Heart right ventricle (tissue), 16 donors: ENCODE data around the gene CACNA1C. TPM values are rescaled to one million over a fixed set of nuclear protein-coding genes. Genes with fewer than 3 reads are reported as not detected.

ENCODE experiments used
- ATAC-seq, 8 donors: fragments of 200-7000 bp; cut with Tn5 transposase; one replicate each; pipeline ENCODE4 v1.9.1; 2020; ENCODE audit warnings: mild to moderate bottlenecking in 8 of 8, moderate library complexity in 8 of 8, moderate number of reproducible peaks in 1 of 8
- DNase-seq, 2 donors: peaks; one replicate each; pipeline ENCODE4 v3.0.0-alpha.2; 2020
- H3K27ac ChIP-seq, 10 donors: fragments of 200-600 bp; sonication (generic) in 2 of 10; one replicate each; pipeline versions ENCODE4 v1.5.0 to v1.8.0; 2020 to 2022; ENCODE audit warnings: mild to moderate bottlenecking in 3 of 10
- H3K27me3 ChIP-seq, 7 donors: fragments of 200-600 bp; one replicate each; pipeline ENCODE4 v1.8.0; 2021 to 2022; ENCODE audit warnings: mild to moderate bottlenecking in 2 of 7
- H3K36me3 ChIP-seq, 9 donors: fragments of 200-600 bp; sonication (generic) in 1 of 9; one replicate each; pipeline versions ENCODE4 v1.5.0 to v1.8.0; 2020 to 2022; ENCODE audit warnings: mild to moderate bottlenecking in 2 of 9
- H3K4me1 ChIP-seq, 9 donors: fragments of 200-600 bp; sonication (generic) in 1 of 9; one replicate each; pipeline versions ENCODE4 v1.5.0 to v1.8.0; 2020 to 2022; ENCODE audit warnings: mild to moderate bottlenecking in 4 of 9
- H3K4me3 ChIP-seq, 10 donors: fragments of 200-600 bp; sonication (generic) in 2 of 10; one replicate each; pipeline versions ENCODE4 v1.5.0 to v1.8.0; 2020 to 2022; ENCODE audit warnings: mild to moderate bottlenecking in 7 of 10, moderate library complexity in 2 of 10
- H3K9me3 ChIP-seq, 11 donors: fragments of 200-600 bp in 10 of 11; sonication (generic) in 2 of 11; one replicate each; pipeline versions ENCODE4 v1.5.0 to v1.8.0; 2013 to 2022; ENCODE audit warnings: mild to moderate bottlenecking in 2 of 11, control low read depth in 1 of 11, moderate library complexity in 1 of 11
- CTCF ChIP-seq, 9 donors: fragments of 200-600 bp; sonication (generic) in 2 of 9; IDR thresholded peaks; one replicate each; pipeline versions ENCODE4 v1.5.0 to v1.8.0; 2021 to 2022; ENCODE audit warnings: antibody characterized with exemption in 9 of 9, mild to moderate bottlenecking in 5 of 9, moderate library complexity in 1 of 9
- WGBS, 2 donors: extraction: QIAGEN DNeasy Blood & Tissue Kit; methylation state at CpG; one replicate each; pipeline ENCODE4 v1.1.7; 2013; ENCODE audit warnings: inconsistent platforms in 1 of 2; 5-methylcytosine and 5-hydroxymethylcytosine counted together
- intact Hi-C, 10 donors: fragments of 100-400 bp; cut with DNase I; formaldehyde crosslinking; loops; one replicate each; pipeline versions ENCODE4 v1.11.1 to v1.14.2; 2022
- polyA plus RNA-seq, 2 donors: library from polyadenylated mRNA; stranded (reverse); fragments of 200-250 nt; gene quantifications; one replicate each; pipeline ENCODE4 v1.2.3, GENCODE V29; 2013
- total RNA-seq, 10 donors: library from RNA; stranded (reverse); fragmentation: NEBNext Ultra II Directional in 3 of 10; extraction: Animal tissue kit (Norgen Biotek cat#: 25700) in 3 of 10; gene quantifications; one replicate each; pipeline versions ENCODE4 v1.2.1 to v1.2.4, GENCODE V29; 2021 to 2023
- donor health status: Arrhythmogenic right ventricular cardiomyopathy.
- donor health status: ischemic (EF 13 %, LVEDD 7.1; RV severe dilation, severe dysfunction).
- donor health status: healthy with polysubstance abuse.
- donor health status: DM: no; HTN: yes; CAD: no.
- donor health status: DM: no; HTN: no; CAD: no.
- donor health status: ischemic (EF 25% LVEDD 6.9; RV normal size, moderate dysfunction).
- donor health status: ischemic (EF 25% LVEDD 5.7; RV mildly dilated, moderate dysfunction).
- donor health status: healthy.
- donor health status: DM: yes; HTN: yes; CAD: no.
- donor health status: Ischemic cardiomyopathy.
- donor health status: ischemic (EF 35%, LVEDD 5.7; RV mildly dilated, moderate dysfunction).
- donor health status: nonischemic (EF 11% LVEDD 7.7; RV severe dilation, severe dysfunction).
- donor health status: DM: yes; HTN: yes; CAD: no.
- donor health status: PGD.
- donor health status: ischemic (EF 29% LVEDD 5.4; RV normal size, mild dysfunction).
- donor health status: nonischemic (EF 23%, LVEDD 6.1; RV moderate dilation, normal function).

Gene CACNA1C
- total and polyA plus RNA-seq, 12 donors, result 19.1 to 222 (median 183) TPM

DNA sequence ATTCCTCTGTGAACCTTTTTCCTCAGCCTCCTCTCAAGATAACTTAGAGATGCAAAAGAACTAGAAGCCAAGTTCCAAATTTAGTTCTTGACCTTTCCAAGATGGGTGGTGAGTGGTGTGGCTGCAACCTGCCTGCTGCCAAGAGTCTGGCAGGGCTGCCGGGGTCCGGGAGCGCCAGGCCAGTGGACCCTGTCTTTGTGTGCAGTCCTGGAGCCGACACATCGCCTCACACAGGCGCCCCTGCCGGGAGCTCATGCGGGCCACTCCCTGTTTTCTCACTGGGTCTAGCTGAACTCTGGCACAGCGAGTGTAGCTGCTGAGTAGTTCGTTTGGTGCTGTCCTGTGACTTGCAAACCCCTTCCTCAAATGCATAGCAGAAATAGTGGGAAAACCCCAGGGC is 84.9 kb downstream of the CACNA1C start:
- Histone ChIP-seq H3K27me3 (no peaks in the 10 kb centered on the region), H3K36me3 (no peaks in the 10 kb centered on the region), H3K4me3 (no peak overlapping the region), H3K27ac (peak overlapping the region in 9 of 10 donors; percentile 26 to 70 (median 45)), H3K9me3 (no peaks in the 10 kb centered on the region), H3K4me1 (peaks cover 29 to 68% (median 61%) of the 10 kb centered on the region in 9 donors)
- 39 to 46% methylated on average over 10 of the region's 10 CpGs for WGBS, 2 donors
- intact Hi-C loops, result no loop called here
- peak in 1 of 2 donors; percentile 47 for DNase-seq
- TF ChIP-seq CTCF (IDR thresholded peaks at IDR 0.05), result peak in 1 of 9 donors; percentile 5
- ATAC-seq, result peak; percentile 30 to 86 (median 60)

GRCh38 chr12:2138294-2138693 is 85.5 kb downstream of the CACNA1C start:
- WGBS, 2 donors, result 91 to 93% methylated on average over 10 of the region's 10 CpGs
- H3K27me3 ChIP-seq, result no peaks in the 10 kb centered on the region
- H3K4me3 ChIP-seq, result no peak overlapping the region
- peak in 3 of 8 donors; percentile 4 to 10 (median 6) for ATAC-seq
- intact Hi-C loops, result no loop called here
- no peaks in the 10 kb centered on the region for H3K36me3 ChIP-seq
- DNase-seq, result no peak
- no peak for TF ChIP-seq CTCF (IDR thresholded peaks at IDR 0.05)
- peaks cover 29 to 74% (median 61%) of the 10 kb centered on the region in 9 donors for H3K4me1 ChIP-seq
- peak overlapping the region in 9 of 10 donors; percentile 26 to 70 (median 45) for H3K27ac ChIP-seq
- no peaks in the 10 kb centered on the region for H3K9me3 ChIP-seq

GRCh38 chr12:2138871-2139308 is 86.1 kb downstream of the CACNA1C start:
- intact Hi-C loops, result no loop called here

DNA sequence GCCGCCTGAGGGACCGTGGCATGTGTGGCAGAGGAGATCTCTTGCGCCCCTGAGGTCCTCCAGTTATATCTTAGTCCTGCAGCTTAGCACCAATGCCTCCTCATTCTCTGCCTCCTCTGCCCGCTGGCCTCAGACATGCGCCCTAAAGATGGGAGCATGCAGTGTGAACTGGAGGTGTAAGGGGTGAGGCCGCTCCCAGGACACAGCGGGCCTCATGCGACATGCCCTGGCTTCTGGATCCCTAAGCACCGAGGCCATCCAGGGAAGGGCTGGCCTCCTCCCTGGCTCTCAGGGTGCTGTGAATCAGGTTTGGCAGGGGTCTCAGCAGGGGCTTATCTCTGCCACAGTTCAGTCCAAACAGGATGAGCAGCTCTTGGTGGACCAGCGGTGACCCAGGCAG is 86.9 kb downstream of the CACNA1C start:
- no peak for ATAC-seq
- WGBS, 2 donors, result 86 to 92% methylated on average over 10 of the region's 10 CpGs
- Histone ChIP-seq H3K36me3 (no peaks in the 10 kb centered on the region), H3K9me3 (no peaks in the 10 kb centered on the region), H3K4me3 (no peak overlapping the region), H3K27me3 (no peaks in the 10 kb centered on the region), H3K27ac (peak overlapping the region in 3 of 10 donors; percentile 45 to 84 (median 55)), H3K4me1 (peaks cover 29 to 79% (median 61%) of the 10 kb centered on the region in 9 donors)
- no peak for DNase-seq
- intact Hi-C loops, result no loop called here
- TF ChIP-seq CTCF (IDR thresholded peaks at IDR 0.05), result no peak

More at GRCh38 chr12:2138871-2139308, 86.1 kb downstream of the CACNA1C start:
- no peak for TF ChIP-seq CTCF (IDR thresholded peaks at IDR 0.05)
- DNase-seq, result no peak
- no peaks in the 10 kb centered on the region for H3K36me3 ChIP-seq
- H3K9me3 ChIP-seq, result no peaks in the 10 kb centered on the region
- no peak for ATAC-seq
- no peaks in the 10 kb centered on the region for H3K27me3 ChIP-seq
- WGBS, 2 donors, result 85 to 88% methylated on average over 6 of the region's 6 CpGs
- peak overlapping the region in 6 of 10 donors; percentile 33 to 84 (median 44) for H3K27ac ChIP-seq
- peaks cover 29 to 76% (median 61%) of the 10 kb centered on the region in 9 donors for H3K4me1 ChIP-seq
- no peak overlapping the region for H3K4me3 ChIP-seq
